Ishikawa (cell line): ENCODE results near the gene RAD9A.

Experiments
- CEBPB ChIP-seq: IDR thresholded peaks from 2 replicates; pipeline ENCODE4 v1.6.1; 2012
- CREB1 ChIP-seq: IDR thresholded peaks from 2 replicates; pipeline ENCODE4 v1.6.1; 2012; ENCODE audit warnings: low read depth
- EGR1 ChIP-seq: IDR thresholded peaks from 2 replicates; pipeline ENCODE4 v1.6.1; 2012
- EP300 ChIP-seq: IDR thresholded peaks from 2 replicates; pipeline ENCODE4 v1.6.1; 2012; ENCODE audit warnings: borderline replicate concordance
- FOXM1 ChIP-seq: IDR thresholded peaks from 2 replicates; pipeline ENCODE4 v1.6.1; 2012; ENCODE audit warnings: low read depth, borderline replicate concordance
- MAX ChIP-seq: IDR thresholded peaks from 2 replicates; pipeline ENCODE4 v1.6.1; 2012
- NFIC ChIP-seq: IDR thresholded peaks from 2 replicates; pipeline ENCODE4 v1.6.1; 2012
- RAD21 ChIP-seq: IDR thresholded peaks from 2 replicates; pipeline ENCODE4 v1.6.1; 2012; ENCODE audit warnings: low read depth
- REST ChIP-seq: IDR thresholded peaks from 2 replicates; pipeline ENCODE4 v1.6.1; 2012; ENCODE audit warnings: low read depth, mild to moderate bottlenecking
- TAF1 ChIP-seq: IDR thresholded peaks from 2 replicates; pipeline ENCODE4 v1.6.1; 2012; ENCODE audit warnings: low read depth, mild to moderate bottlenecking
- TCF12 ChIP-seq: IDR thresholded peaks from 2 replicates; pipeline ENCODE4 v1.6.1; 2012; ENCODE audit warnings: low read depth
- TEAD4 ChIP-seq: IDR thresholded peaks from 2 replicates; pipeline ENCODE4 v1.6.1; 2012
- USF1 ChIP-seq: IDR thresholded peaks from 2 replicates; pipeline ENCODE4 v1.6.1; 2012
- YY1 ChIP-seq: IDR thresholded peaks from 2 replicates; pipeline ENCODE4 v1.6.1; 2012; ENCODE audit warnings: low read depth
- ZBTB7A ChIP-seq: IDR thresholded peaks from 2 replicates; pipeline ENCODE4 v1.6.1; 2012; ENCODE audit warnings: low read depth

RAD9A gene

GRCh38 chr11:67371189-67371910, 20.4 kb upstream of the RAD9A start:
- peak; percentile 17; the same call in 1 of the 2 replicates for TF ChIP-seq RAD21
- no peak for TF ChIP-seq REST
- no peak for TF ChIP-seq YY1

GRCh38 chr11:67371911-67372320, 19.9 kb upstream of the RAD9A start:
- TF ChIP-seq ZBTB7A: 0 out of 2 replicates have a peak, but pooled peaks have one; percentile 30
- TF ChIP-seq EGR1: no peak

- TF ChIP-seq REST (no peak), NFIC (no peak), ZBTB7A (peak; percentile 20; the same call in 1 of the 2 replicates), TAF1 (no peak; the same call in none of the 2 replicates)
Measured at GRCh38 chr11:67372321-67372992, 19.3 kb upstream of the RAD9A start.

- TF ChIP-seq FOXM1 (no peak), ZBTB7A (peak; percentile 65), TAF1 (peak; percentile 15), TCF12 (no peak)
Measured at GRCh38 chr11:67372993-67373647, 18.7 kb upstream of the RAD9A start, which contains the start of gene CLCF1. CLCF1 (minus strand) TSS chr11:67373598; CDS start chr11:67373539, 59 bp downstream.

GRCh38 chr11:67373648-67374570, 17.9 kb upstream of the RAD9A start:
- TF ChIP-seq CREB1 (peak; percentile 30; the same call in 1 of the 2 replicates), EP300 (peak; percentile 88), ZBTB7A (peak; percentile 88), USF1 (peak; percentile 54; the same call in 1 of the 2 replicates), YY1 (0 out of 2 replicates have a peak, but pooled peaks have one; percentile 39), NFIC (peak; percentile 85), REST (no peak), CEBPB (peak; percentile 78), EGR1 (peak; percentile 78; the same call in 1 of the 2 replicates), TCF12 (peak; percentile 90), TEAD4 (peak; percentile 60), TAF1 (peak; percentile 24; the same call in 1 of the 2 replicates), RAD21 (no peak), FOXM1 (peak; percentile 81; the same call in 1 of the 2 replicates), MAX (peak; percentile 84)
